ENCODE data around the gene QSOX2.

QSOX2 gene

DNA sequence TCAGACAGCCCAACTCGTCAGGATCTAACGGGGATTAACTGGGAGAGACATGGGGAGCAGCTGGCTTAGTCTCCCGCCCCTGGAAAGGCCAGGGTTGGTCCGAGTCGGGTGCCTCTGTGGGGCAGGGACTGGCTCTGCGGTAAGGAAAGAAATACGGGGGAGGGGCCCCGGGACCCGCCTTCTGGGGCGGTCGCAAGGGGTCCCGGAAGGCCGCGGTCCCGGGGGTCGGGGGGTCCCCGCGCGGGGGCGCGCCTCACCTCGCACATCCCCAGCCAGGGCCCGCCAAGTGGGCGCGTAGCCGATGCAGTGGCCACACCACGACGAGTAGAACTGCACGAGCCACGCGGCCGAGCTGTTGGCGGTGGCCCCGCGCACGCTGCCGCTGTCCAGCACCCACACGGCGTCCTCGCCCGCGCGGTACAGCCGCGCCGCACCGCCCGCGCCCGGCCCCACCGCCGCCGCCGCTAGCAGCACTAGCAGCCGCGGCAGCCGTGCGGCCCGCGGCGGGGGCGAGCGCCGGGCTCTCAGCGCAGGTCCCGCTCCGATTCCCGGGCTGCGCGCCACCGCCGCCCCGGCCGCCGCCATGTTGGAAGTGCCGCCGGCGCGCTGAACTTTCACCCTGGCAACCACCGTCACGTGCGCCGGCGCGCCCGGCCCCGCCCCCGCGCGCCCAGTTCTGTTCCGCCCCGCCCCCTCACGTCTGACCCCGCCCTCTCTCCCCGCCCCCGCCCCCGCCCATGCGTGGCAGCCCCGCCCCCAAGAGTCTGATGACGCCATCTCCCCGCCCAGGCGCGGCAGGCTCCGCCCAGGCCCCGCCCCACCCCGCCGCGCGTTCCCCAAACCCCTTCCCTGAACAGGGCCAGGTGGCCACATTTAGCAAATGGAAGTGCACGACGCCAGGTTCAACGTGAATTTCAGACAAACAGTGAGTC lies at the start of gene QSOX2:
Gene QSOX2, minus strand, starts transcription at position 594 of the 932 bp plus-strand sequence. Its CDS starts 9 bp downstream, at position 585.
- FAIRE-seq = no peak

DNA sequence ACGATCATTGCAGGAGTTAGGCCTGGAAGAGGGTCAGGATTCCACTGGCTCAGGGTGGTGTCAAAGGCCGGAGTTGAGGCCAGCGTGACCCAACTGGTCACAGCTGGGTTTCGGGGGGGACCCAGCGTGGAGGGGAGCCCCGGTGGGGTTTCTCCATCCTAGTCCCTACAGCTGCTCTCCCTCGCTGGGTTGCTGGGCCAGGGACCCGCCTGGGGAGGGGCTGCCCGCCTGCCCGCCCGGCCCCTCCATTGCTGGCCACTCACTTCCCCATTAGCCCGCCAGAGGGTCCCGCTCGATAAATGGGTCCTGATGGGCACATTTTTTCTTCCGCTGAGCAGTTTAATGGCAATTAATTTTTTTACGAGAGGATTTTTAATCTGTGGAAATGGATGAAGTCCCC lies 49.4 kb upstream of the QSOX2 start:
- FAIRE-seq = no peak

GRCh38 chr9:136294437-136294836 lies 48.8 kb upstream of the QSOX2 start:
- no peak for FAIRE-seq

DNA sequence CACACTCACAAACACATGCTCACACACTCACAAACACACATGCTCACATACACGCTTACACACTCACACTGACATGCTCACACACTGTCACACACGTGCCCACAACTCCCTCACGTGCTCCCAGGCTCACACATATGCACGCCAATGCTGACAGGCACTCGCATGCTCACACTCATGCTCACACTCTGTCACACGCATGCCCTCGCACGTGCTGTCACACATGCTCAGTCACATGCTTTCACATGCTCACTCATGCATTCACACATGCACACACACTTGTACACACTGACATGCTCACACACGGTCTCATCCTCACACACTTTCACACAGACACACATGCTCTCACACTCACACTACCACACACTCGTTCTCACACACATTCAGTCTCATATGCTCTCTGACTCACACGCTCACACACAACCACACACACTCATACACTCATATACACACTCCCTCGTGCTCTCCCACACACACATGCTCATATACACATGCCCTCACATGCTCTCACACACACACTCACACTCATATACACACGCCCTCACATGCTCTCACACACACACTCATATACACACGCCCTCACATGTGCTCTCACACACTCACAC lies 48.0 kb upstream of the QSOX2 start:
- no peak for FAIRE-seq

DNA sequence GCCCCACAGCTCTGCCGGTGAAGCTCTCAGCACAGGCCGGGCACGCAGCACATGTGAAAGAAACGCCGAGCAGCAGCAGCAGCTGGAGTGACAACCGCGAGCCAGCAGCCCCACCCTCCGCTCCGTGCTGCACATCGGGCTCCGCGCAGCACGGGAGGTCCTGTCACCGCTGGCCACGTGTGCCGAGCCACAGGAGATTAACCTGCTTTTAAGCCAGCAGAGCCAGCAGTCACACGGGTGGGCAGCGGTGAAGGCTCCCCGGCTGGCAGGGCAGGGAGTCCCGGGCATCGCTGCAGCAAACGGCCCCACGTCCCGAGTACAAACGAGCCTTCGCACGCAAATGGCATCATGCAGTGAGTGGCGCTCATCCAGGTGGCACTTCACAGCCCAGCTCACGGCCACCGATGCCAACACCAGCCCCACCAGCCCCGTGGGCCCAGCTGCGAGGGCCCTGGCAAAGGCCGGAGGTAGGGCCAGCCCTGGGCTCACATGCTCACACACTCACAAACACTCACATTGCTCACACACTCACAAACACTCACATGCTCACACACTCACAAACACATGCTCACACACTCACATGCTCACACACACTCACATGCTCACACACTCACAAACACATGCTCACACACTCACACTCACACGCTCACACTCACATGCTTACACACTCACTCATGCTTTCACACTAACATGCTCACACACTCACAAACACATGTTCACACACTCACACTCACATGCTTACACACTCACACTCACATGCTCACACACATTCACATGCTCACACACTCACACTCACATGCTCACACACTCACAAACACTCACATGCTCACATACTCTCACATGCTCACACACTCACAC lies 47.2 kb upstream of the QSOX2 start:
- FAIRE-seq = no peak

- FAIRE-seq = no peak
Observed at GRCh38 chr9:136292026-136292538, 46.5 kb upstream of the QSOX2 start.

DNA sequence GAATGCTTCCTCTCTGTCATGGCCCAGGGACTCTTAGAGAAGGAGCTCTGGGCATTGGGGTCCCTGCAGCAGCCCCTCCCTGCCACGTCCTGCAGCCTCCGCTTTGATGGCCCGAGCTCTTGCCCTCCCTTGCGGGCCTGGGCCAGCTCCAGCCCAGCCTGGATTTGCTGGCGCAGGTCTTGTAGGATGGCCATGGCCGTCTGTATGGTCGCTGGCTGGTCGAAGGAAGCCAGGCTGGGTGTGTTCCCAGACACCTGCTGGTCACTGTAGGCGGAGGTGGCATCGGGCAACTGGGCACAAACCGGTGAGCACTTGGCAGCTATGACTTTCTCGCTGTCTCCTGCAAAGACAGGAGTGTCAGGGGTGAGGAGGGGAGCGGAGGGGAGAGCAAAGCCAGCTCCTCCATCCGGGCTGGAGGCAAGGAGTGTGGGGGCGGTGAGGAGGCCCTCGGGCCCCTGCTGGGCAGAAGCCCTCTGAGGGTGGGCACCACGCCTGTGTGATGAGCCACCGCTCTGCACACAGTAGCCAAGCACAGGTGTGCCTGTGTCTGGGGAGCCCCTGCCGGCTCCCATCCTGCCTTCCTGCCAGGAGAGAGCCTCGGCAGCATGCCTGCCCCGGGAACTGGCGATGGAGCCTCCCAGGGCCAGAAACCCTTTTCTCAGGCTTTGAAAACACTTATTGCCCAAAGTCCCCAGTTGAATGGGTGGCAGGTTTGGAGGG lies 45.9 kb upstream of the QSOX2 start:
- no peak for FAIRE-seq

GRCh38 chr9:136290508-136291000 lies 44.9 kb upstream of the QSOX2 start:
- no peak for FAIRE-seq

DNA sequence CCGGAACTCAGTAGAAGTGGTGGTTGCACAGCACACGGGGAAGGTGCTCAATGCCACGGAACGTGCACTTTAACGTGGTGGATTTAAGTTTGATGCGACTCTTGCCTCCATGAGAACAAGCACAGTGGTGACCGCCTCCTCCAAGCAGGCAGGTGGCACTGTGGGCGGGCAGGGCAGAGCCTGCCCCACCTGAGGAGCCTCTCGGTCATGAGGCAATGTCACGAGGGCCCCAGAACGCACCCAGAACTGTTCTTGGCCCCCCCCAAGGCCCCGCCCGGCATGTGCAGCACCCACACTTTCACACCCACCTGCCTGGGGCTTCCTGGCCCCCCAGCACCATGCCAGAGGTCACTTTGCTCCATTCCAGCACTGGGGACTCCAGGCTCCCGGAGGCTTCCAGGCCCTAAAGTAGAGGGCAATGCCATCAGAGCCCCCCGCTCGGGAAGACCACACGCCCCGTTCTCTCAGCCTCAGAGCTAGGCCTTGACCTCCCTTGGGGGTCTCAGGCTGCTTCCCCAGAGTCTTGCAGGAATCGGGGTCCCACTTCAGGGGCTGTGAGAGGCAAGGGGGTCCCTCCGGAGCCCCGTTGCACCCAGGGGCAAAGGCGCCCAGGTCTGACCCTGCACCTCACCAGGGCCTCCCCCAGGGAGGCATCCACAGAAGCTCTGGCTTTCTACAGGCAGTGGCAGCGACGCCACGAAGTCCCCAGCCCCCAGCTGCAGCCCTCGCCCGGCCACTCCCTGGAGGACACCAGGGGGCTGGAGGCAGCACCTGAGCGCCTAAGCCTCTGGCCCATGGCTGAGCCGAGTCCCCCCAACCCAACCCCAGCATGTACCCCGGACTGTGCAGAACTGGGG lies 44.3 kb upstream of the QSOX2 start:
- FAIRE-seq = no peak

DNA sequence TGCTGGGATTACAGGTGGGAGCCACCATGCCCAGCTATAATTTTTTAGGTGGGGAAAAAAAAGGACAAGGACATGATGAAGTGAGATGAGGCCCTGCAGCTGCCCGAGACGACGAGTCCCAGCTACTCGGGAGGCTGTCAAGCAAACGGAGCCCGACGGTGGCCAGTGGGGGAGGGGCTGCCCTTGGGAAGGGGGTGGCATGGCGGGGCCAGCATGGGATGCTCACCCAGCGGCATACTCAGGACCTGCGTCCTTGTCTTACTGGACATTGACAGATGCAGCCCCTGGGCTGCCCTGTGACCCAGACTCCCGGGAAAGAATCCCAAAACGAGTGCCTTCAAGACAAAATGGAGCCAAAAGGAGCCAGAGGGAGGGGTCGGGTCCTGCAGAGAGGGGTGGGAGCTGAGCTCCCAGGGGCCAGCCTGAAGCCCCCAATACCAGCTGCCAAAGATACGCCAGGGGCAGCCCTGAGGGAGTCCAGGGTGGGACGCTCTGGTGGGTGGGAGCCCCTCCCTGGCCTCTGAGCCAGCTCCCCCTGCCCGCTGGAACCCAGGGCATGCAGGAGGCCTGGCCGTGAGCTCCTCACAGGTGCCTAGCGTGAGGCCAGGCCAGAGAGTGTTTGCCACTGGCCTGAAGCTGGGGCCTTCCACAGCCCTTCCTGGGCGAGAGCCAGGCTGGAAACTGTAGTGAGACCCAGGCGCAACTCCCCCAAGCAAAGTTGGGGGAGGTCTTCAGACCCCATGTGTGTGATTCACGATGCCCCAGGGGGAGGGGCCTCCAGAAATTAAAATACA lies 42.5 kb upstream of the QSOX2 start:
- no peak for FAIRE-seq

- FAIRE-seq = no peak
Observed at GRCh38 chr9:136286987-136287379, 41.4 kb upstream of the QSOX2 start.

GRCh38 chr9:136286359-136286986 lies 40.9 kb upstream of the QSOX2 start:
- FAIRE-seq = no peak

- FAIRE-seq = no peak
Observed at GRCh38 chr9:136285501-136286358, 40.1 kb upstream of the QSOX2 start.

GRCh38 chr9:136284951-136285350 lies 39.3 kb upstream of the QSOX2 start:
- no peak for FAIRE-seq

- FAIRE-seq = no peak
Observed at GRCh38 chr9:136284311-136284710, 38.7 kb upstream of the QSOX2 start.

GRCh38 chr9:136283291-136284235 lies 38.0 kb upstream of the QSOX2 start:
- no peak for FAIRE-seq

GRCh38 chr9:136282272-136282861 lies 36.8 kb upstream of the QSOX2 start:
- no peak for FAIRE-seq
